Measurements from ENCODE around the gene YES1. TPM values are rescaled to one million over a fixed set of nuclear protein-coding genes. Genes with fewer than 3 reads are reported as not detected.
"Not testable (repeated sequence)": the region's sequence is repeated elsewhere in the genome, so short reads cannot be mapped to it uniquely, and the experiment has no call there.

YES1 gene
- total RNA-seq, 1 donor from 2014 or later, result 152 TPM

- DNase-seq, result no peak
These were observed 8.6 kb upstream of the YES1 start for GRCh38 chr18:820591-821165.

- no peak for DNase-seq
These were observed 4.8 kb upstream of the YES1 start for GRCh38 chr18:816869-817268.

- no peak for DNase-seq
These were observed 4.1 kb upstream of the YES1 start for GRCh38 chr18:816088-816653.

GRCh38 chr18:815353-815752, 3.3 kb upstream of the YES1 start:
- DNase-seq, result no peak

GRCh38 chr18:814300-815084, 2.5 kb upstream of the YES1 start:
- no peak for DNase-seq

- no peak for DNase-seq
These were observed 1.4 kb upstream of the YES1 start for GRCh38 chr18:813172-814071.

- DNase-seq, result peak; percentile 92
These were observed 532 bp upstream of the YES1 start for GRCh38 chr18:812376-813171.

GRCh38 chr18:811182-811891, 705 bp downstream of the YES1 start:
- peak; percentile 71 for DNase-seq

GRCh38 chr18:809985-810642, 1.9 kb downstream of the YES1 start:
- no peak for DNase-seq

- DNase-seq, result not testable (repeated sequence)
These were observed 2.8 kb downstream of the YES1 start for GRCh38 chr18:809228-809627.

- DNase-seq, result no peak
These were observed 3.5 kb downstream of the YES1 start for GRCh38 chr18:808502-808901.

GRCh38 chr18:808086-808485, 4.0 kb downstream of the YES1 start:
- DNase-seq, result peak; percentile 91

GRCh38 chr18:805755-806110, 6.3 kb downstream of the YES1 start:
- DNase-seq, result no peak

- DNase-seq, result no peak
These were observed 6.9 kb downstream of the YES1 start for GRCh38 chr18:805008-805754.

GRCh38 chr18:801137-801536, 10.9 kb downstream of the YES1 start:
- no peak for DNase-seq

GRCh38 chr18:799943-800342, 12.1 kb downstream of the YES1 start:
- DNase-seq, result no peak

GRCh38 chr18:795383-795782, 16.7 kb downstream of the YES1 start:
- DNase-seq, result not testable (repeated sequence)

- DNase-seq, result no peak
These were observed 22.6 kb downstream of the YES1 start for GRCh38 chr18:789397-789796.

GRCh38 chr18:785242-785641, 26.8 kb downstream of the YES1 start:
- no peak for DNase-seq

All from tongue (tissue), 2 donors.